IPS DF 4.7 (cell line): ENCODE data around the gene SLC35G4.
"Not testable (repeated sequence)": the region's sequence is repeated elsewhere in the genome, so short reads cannot be mapped to it uniquely, and the experiment has no call there.

Experiments used
- DNase-seq: peaks from one replicate; pipeline ENCODE4 v3.0.0-alpha.2; 2013; ENCODE audit warnings: low spot score; ENCODE audit errors: extremely low read depth

The SLC35G4 gene

DNA sequence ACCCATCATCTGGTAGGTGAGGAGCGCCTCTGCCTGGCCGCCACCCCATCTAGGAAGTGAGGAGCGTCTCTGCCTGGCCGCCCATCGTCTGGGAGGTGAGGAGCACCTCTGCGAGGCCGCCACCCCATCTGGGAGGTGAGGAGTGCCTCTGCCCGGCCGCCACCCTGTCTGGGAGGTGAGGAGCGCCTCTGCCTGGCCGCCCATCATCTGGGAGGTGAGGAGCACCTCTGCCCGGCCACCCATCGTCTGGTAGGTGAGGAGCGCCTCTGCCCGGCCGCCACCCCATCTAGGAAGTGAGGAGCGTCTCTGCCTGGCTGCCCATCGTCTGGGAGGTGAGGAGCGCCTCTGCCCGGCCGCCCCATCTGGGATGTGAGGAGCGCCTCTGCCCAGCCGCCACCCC lies 4.2 kb downstream of the SLC35G4 start:
- not testable (repeated sequence) for DNase-seq

DNA sequence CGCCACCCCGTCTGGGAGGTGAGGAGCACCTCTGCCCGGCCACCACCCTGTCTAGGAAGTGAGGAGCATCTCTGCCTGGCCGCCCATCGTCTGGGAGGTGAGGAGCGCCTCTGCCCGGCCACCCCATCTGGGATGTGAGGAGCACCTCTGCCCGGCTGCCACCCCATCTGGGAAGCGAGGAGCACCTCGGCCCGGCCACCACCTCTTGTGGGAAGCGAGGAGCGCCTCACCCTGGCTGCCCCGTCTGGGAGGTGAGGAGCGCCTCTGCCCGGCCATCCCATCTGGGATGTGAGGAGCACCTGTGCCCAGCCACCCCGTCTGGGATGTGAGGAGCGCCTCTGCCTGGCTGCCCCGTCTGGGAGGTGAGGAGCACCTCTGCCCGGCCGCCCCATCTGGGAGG lies 4.6 kb downstream of the SLC35G4 start:
- DNase-seq, result not testable (repeated sequence)

DNA sequence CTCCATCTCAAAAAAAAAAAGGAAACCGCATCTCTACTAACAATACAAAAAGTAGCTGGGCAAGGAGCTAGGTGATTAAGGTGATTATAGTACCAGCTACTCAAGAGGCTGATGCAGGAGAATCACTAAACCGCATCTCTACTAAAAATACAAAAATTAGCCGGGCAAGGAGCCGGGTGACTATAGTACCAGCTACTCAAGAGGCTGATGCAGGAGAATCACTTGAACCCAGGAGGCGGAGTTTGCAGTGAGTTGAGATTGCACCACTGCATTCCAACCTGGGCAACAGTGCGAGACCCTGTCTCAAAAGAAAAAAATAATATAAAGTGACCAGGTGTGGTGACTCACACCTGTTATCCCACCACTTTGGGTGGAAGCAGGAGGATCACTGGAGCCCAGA lies 5.6 kb downstream of the SLC35G4 start:
- not testable (repeated sequence) for DNase-seq

DNA sequence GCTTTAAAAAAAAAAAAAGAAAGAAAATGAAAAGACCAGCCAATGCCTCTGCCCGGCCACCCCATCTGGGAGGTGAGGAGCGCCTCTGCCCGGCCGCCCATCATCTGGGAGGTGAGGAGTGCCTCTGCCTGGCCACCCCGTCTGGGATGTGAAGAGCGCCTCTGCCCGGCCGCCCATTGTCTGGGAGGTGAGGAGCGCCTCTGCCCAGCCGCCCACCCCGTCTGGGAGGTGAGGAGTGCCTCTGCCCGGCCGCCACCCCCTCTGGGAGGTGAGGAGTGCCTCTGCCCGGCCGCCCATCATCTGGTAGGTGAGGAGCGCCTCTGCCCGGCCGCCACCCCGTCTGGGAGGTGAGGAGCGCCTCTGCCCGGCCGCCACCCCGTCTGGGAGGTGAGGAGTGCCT lies 37.9 kb downstream of the SLC35G4 start:
- DNase-seq, result not testable (repeated sequence)

DNA sequence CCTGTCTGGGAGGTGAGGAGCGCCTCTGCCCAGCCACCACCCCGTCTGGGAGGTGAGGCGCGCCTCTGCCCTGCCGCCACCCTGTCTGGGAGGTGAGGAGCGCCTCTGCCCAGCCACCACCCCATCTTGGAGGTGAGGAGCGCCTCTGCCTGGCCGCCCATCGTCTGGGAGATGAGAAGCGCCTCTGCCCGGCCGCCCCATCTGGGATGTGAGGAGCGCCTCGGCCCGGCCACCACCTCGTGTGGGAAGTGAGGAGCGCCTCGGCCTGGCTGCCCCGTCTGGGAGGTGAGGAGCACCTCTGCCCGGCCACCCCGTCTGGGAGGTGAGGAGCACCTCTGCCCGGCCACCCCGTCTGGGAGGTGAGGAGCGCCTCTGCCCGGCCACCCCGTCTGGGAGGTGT lies 38.4 kb downstream of the SLC35G4 start:
- DNase-seq, result not testable (repeated sequence)

DNA sequence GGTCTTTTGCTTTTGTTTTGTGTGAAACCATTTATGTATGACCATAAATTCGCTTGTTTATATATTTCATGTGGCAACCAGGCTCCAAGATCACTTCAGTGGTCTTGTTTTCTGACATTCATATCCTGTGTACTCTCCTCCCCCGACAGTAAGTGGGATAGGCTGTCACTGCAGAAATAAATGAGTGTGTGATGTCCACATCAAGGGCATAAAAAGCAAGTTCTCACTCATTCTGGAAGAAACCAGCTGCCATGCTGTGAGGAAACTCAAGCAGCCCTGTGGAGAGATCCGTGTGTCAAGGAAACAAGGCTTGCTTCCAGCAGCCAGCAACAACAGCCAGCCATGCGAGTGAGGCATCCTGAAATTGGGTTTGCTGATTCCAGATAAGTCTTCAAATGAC lies 40.4 kb downstream of the SLC35G4 start:
- no peak for DNase-seq

DNA sequence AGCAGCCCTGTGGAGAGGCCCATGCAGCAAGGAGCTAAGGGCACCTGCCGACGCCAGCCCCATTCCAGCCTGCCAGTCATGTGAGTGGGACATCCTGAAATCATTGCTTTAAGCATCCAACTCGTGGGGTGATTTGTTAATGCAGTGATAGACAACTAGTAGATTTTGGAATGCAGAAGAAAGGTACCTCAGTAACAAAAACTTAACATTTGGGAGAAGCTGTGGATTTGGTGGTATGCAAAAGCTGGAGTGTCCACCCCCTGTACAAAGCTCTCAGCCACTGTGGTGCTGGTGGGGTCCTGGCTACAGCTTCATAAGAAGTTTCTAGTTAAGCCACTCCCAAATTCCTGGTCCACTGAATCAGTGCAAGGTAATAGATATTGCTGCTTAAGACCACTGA lies 42.5 kb downstream of the SLC35G4 start:
- DNase-seq, result no peak

DNA sequence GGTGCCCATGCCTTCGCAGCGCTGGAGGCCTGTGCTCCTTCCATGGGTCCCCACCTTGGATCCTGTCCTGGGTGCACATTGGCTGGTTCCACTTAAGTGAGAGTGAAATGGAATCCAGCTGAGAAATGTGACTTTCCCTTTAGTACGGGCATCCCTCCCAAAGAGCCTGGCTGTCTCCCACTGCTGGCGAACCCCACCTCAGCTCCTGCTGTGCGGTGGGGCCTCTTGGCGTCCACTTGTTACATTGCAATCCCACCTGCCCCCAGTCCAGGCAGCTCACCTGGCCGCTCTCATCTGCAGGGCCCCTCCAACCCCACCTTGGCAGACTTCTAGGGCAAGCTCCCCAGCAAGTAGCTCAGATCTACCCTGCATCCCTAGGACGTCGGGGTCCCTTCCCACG lies 44.1 kb downstream of the SLC35G4 start:
- no peak for DNase-seq

DNA sequence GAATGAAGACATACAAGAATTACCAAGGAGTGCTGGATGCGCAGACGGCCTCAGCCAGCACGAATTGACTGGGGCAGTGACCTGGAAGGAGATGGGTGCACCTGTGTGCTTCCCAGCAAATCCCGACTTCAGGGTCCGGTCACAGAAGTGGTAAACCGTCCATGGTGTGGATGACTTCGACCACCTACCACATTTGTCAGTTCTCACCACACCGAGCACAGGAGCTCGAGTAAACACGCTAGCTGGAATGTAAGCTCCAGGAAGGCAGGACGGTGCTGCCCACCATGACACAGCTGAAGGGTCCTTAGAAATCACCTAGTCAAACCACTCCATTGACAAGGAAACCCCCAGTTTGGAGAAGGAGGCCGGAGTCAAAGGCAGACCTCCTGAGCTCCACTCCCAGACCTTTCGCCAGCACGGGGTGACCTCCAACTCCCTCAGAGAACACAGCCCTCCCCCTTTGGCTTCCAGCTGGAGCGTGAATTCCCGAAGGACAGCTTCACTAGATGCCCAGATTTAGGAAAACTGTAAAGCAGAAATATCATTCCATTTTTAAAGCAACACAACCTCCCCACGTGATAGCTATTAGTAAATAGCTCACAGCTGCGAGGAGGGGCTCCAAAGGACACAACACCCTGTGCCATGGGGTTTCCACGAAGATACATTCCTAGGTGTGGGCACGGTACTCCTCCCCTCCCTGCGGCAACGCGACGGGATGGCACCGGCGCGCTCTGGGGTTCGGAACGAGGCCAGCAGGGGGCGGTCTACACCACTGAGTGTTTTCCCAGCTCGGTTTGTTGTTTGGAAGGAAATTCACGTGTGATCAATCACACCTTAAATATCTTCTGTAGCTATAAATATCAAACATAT lies 45.6 kb downstream of the SLC35G4 start:
- peak; percentile 11 for DNase-seq

DNA sequence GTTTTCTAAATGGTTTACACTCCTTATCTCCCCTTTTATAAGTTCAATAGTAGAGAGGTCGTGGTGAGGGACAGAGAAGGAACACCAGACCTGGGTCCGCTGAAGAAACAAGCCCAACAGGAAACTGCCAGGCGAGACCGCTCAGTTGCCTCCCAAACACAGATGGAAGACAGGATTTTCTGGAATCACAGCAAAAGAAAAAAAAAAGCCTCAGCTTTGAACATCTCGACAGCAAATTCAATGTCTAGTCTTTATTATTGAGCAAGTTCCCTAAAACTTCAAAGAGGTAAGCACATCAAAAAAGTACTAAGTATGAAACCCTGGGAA lies 46.2 kb downstream of the SLC35G4 start:
- peak; percentile 7 for DNase-seq

DNA sequence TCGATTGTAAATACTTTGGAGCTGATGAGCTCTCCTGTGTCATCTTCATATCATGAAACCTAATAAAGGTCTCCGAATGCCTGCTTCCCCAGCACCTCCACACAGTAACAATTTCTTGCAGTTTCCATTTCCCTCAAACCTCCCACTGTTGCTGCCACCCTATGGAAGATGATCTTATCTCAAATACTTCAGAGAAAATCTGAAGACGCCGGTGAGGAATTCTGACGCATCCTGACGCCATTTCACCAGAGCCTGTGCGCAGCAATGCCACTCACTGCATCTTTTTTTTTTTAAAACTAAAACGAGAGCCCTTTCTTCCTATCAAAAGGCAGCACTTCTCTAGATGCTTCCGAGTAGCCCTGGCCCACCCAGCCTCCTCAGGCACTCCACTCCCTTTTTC lies 47.8 kb downstream of the SLC35G4 start:
- no peak for DNase-seq

DNA sequence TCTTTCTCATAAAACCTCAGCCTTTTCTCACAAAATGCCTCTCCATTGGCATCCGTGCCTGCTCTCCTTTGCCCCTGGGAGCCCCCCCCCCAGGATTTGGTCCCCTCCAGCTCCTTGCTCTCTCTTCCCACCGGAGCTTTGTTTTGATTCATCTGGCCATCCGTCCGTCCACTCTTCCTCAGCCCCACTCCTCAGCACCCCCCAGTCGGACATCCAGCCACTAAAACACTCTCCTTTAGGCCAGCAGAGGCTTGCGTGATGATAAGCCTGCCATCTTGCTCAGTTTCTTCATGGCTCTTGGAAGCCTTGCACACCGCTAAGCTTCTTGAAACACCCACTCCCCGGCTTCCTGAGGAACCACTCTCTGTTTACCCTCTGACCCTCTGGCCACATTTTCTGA lies 48.2 kb downstream of the SLC35G4 start:
- no peak for DNase-seq

DNA sequence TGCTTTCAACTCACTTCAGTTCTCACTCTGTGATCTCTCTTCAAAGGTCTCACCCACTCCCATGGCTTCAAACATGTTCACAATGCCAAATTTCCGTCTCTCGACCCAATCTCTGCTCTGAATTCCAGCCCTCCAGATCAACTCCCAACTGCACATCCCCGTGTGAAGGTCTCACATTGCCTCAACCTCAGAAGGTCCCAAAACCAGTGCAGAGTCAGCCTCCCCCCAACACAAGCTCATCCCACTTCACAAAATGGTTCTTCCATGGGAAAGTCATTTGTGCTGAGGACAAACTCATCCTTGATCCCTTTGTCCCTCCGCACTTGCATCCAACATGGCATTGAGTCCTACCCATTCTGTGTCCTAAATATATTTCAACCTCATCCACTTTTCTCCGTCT lies 48.6 kb downstream of the SLC35G4 start:
- DNase-seq, result no peak

DNA sequence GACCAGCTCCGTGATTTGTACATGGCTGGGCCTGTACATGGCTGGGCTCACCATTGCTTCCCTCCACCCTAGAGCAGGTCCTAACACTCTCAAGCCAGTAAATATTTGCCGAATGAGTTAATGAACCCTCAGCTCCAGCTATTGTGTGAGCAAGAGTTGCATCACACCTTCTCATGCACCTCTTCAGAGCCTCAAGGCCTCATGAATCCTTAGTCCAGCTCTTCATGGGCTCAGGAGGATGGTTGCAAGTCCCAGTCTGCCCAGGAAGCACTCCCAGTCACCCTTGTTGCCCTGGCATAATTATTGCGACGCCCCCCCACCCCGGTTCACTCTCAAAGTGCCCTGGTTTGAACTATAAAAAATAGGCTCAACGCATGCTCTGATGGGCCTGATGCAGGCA lies 49.6 kb downstream of the SLC35G4 start:
- DNase-seq, result no peak
